Left lung (tissue), 10 donors: ENCODE results near the gene P2RY8. TPM values are rescaled to one million over a fixed set of nuclear protein-coding genes. Genes with fewer than 3 reads are reported as not detected.

Experiments used
- ATAC-seq: fragments of 200-7000 bp; cut with Tn5 transposase; one replicate; pipeline ENCODE4 v1.9.1; 2020; ENCODE audit warnings: moderate library complexity
- DNase-seq, 4 donors: peaks; one replicate each; pipeline ENCODE4 v3.0.0-alpha.2; 2013 to 2020
- H3K27ac ChIP-seq, 2 donors: fragments of 200-600 bp; sonication (generic) in 1 of 2; one replicate each; pipeline versions ENCODE4 v1.5.0 to v1.8.0; 2020 to 2021
- H3K27me3 ChIP-seq, 2 donors: fragments of 200-600 bp; sonication (generic) in 1 of 2; one replicate each; pipeline versions ENCODE4 v1.5.0 to v1.8.0; 2020 to 2021
- H3K36me3 ChIP-seq, 2 donors: fragments of 200-600 bp; sonication (generic) in 1 of 2; one replicate each; pipeline versions ENCODE4 v1.5.0 to v1.8.0; 2020 to 2021
- H3K4me1 ChIP-seq, 2 donors: fragments of 200-600 bp; one replicate each; pipeline ENCODE4 v1.8.0; 2021
- H3K4me3 ChIP-seq, 2 donors: fragments of 200-600 bp; sonication (generic) in 1 of 2; one replicate each; pipeline versions ENCODE4 v1.5.0 to v1.8.0; 2020 to 2021; ENCODE audit warnings: mild to moderate bottlenecking in 1 of 2
- H3K9me3 ChIP-seq, 2 donors: fragments of 200-600 bp; sonication (generic) in 1 of 2; one replicate each; pipeline versions ENCODE4 v1.5.0 to v1.8.0; 2020 to 2021
- CTCF ChIP-seq, 2 donors: fragments of 200-600 bp; sonication (generic) in 1 of 2; IDR thresholded peaks; one replicate each; pipeline versions ENCODE4 v1.5.0 to v1.8.0; 2021; ENCODE audit warnings: antibody characterized with exemption in 2 of 2
- intact Hi-C, 2 donors: fragments of 100-400 bp; cut with DNase I; formaldehyde crosslinking; loops; one replicate each; pipeline versions ENCODE4 v1.11.2 to v1.14.2; 2022
- polyA plus RNA-seq, 6 donors: library from polyadenylated mRNA; unstranded; fragments of 120-200 nt; gene quantifications; one replicate each; pipeline ENCODE4 v1.2.1, GENCODE V29; 2013; ENCODE audit not compliant: insufficient read length in 6 of 6
- total RNA-seq, 2 donors: library from RNA; stranded (reverse); fragmentation: NEBNext Ultra II Directional; extraction: Animal tissue kit (Norgen Biotek cat#: 25700); gene quantifications; one replicate each; pipeline ENCODE4 v1.2.1, GENCODE V29; 2021
- donor health status: DM: no; HTN: yes; CAD: no.
- donor health status: DM: no; HTN: no; CAD: no.

P2RY8 gene
- total and polyA plus RNA-seq, 8 donors, result 0.55 to 6.9 (median 0.69) TPM

GRCh38 chrX:1417921-1418771, 118.8 kb downstream of the P2RY8 start:
- no peaks in the 10 kb centered on the region for H3K4me1 ChIP-seq
- H3K9me3 ChIP-seq, result peaks cover 0 to 25% of the 10 kb centered on the region in 2 donors
- H3K4me3 ChIP-seq, result no peak overlapping the region
- H3K27me3 ChIP-seq, result no peaks in the 10 kb centered on the region
- intact Hi-C loops, result no loop called here
- DNase-seq, result peak in 1 of 4 donors; percentile 66
- H3K36me3 ChIP-seq, result peaks cover 0 to 59% of the 10 kb centered on the region in 2 donors
- no peak for TF ChIP-seq CTCF (IDR thresholded peaks at IDR 0.05)
- no peak for ATAC-seq
- no peak overlapping the region for H3K27ac ChIP-seq

GRCh38 chrX:1416965-1417760, 119.8 kb downstream of the P2RY8 start:
- intact Hi-C loops, result no loop called here
- no peak for TF ChIP-seq CTCF (IDR thresholded peaks at IDR 0.05)
- peaks cover 0 to 59% of the 10 kb centered on the region in 2 donors for H3K36me3 ChIP-seq

GRCh38 chrX:1416327-1416784, 120.6 kb downstream of the P2RY8 start:
- H3K4me3 ChIP-seq, result no peak overlapping the region
- H3K27ac ChIP-seq, result no peak overlapping the region
- no peak for TF ChIP-seq CTCF (IDR thresholded peaks at IDR 0.05)
- DNase-seq (no peak), ATAC-seq (no peak)
- H3K4me1 ChIP-seq, result no peaks in the 10 kb centered on the region
- no peaks in the 10 kb centered on the region for H3K27me3 ChIP-seq
- H3K9me3 ChIP-seq, result peaks cover 0 to 8% of the 10 kb centered on the region in 2 donors
- intact Hi-C loops, result no loop called here
- H3K36me3 ChIP-seq, result peaks cover 0 to 60% of the 10 kb centered on the region in 2 donors

More at GRCh38 chrX:1416965-1417760, 119.8 kb downstream of the P2RY8 start:
- H3K9me3 ChIP-seq, result peaks cover 0 to 16% of the 10 kb centered on the region in 2 donors
- H3K27ac ChIP-seq, result no peak overlapping the region
- DNase-seq, result peak in 1 of 4 donors; percentile 22
- H3K4me1 ChIP-seq, result no peaks in the 10 kb centered on the region
- no peak for ATAC-seq
- no peaks in the 10 kb centered on the region for H3K27me3 ChIP-seq
- H3K4me3 ChIP-seq, result no peak overlapping the region

Other genes starting within 250 kb of the P2RY8 start
- gene IL3RA, start 200.4 kb downstream of the P2RY8 start, total RNA-seq, result 10 to 100 TPM; 13.9 to 24.4 TPM
- gene IL3RA, start 200.4 kb downstream of the P2RY8 start, polyA plus RNA-seq, result 10 to 100 TPM; 20.6 to 26.6 (median 25.2) TPM
- gene SLC25A6, start 145.1 kb downstream of the P2RY8 start, total RNA-seq, result 100 to 1,000 TPM; 285 to 337 TPM
- gene SLC25A6, start 145.1 kb downstream of the P2RY8 start, polyA plus RNA-seq, result 100 to 1,000 TPM; 385 to 559 (median 425) TPM
- 10 to 100 TPM; 18.6 to 19.6 TPM for gene ASMTL, start 84.3 kb downstream of the P2RY8 start, total RNA-seq
- 10 to 100 TPM; 19.2 to 32.0 (median 28.0) TPM for gene ASMTL, start 84.3 kb downstream of the P2RY8 start, polyA plus RNA-seq
- 10 to 100 TPM; 31.1 to 44.7 TPM for gene AKAP17A, start 54.4 kb upstream of the P2RY8 start, total RNA-seq
- gene AKAP17A, start 54.4 kb upstream of the P2RY8 start, polyA plus RNA-seq, result 10 to 100 TPM; 33.3 to 49.7 (median 41.8) TPM
- gene ASMT, start 77.9 kb upstream of the P2RY8 start, total RNA-seq, result not detected
- under 1 TPM; 0.13 to 0.61 (median 0.38) TPM for gene ASMT, start 77.9 kb upstream of the P2RY8 start, polyA plus RNA-seq